Stimulated activated naive CD4-positive, alpha-beta T cell treated with Interleukin-2 at 50 U/mL for 16 hours (primary cell): ENCODE results near the gene CST7.

ENCODE experiments used
- DNase-seq: peaks from one replicate; lab custom pipeline; 2025; lab: John Stamatoyannopoulos, UW

The CST7 gene

GRCh38 chr20:24950836-24951525 lies 1.9 kb downstream of the CST7 start:
- DNase-seq = no peak

GRCh38 chr20:24951536-24952083 lies 2.5 kb downstream of the CST7 start:
- no peak for DNase-seq

- no peak for DNase-seq
Observed at GRCh38 chr20:24952376-24953208, 3.5 kb downstream of the CST7 start.

- no peak for DNase-seq
Observed at GRCh38 chr20:24953209-24953575, 4.1 kb downstream of the CST7 start.

- no peak for DNase-seq
Observed at GRCh38 chr20:24953621-24954133, 4.6 kb downstream of the CST7 start.

GRCh38 chr20:24954151-24954550 lies 5.1 kb downstream of the CST7 start:
- no peak for DNase-seq

- no peak for DNase-seq
Observed at GRCh38 chr20:24954566-24954965, 5.5 kb downstream of the CST7 start.

- DNase-seq = no peak
Observed at GRCh38 chr20:24955045-24955444, 6.0 kb downstream of the CST7 start.

GRCh38 chr20:24956001-24956841 lies 7.2 kb downstream of the CST7 start:
- no peak for DNase-seq

- DNase-seq = no peak
Observed at GRCh38 chr20:24957326-24958016, 8.4 kb downstream of the CST7 start.

GRCh38 chr20:24958506-24959385 lies 9.7 kb downstream of the CST7 start:
- no peak for DNase-seq

GRCh38 chr20:24959591-24960301 lies 10.7 kb downstream of the CST7 start:
- DNase-seq = no peak

GRCh38 chr20:24960302-24960801 lies 11.3 kb downstream of the CST7 start:
- DNase-seq = no peak

- DNase-seq = no peak
Observed at GRCh38 chr20:24960861-24961260, 11.8 kb downstream of the CST7 start.

- no peak for DNase-seq
Observed at GRCh38 chr20:24961384-24962181, 12.5 kb downstream of the CST7 start.

- DNase-seq = no peak
Observed at GRCh38 chr20:24962182-24962492, 13.1 kb downstream of the CST7 start.

- no peak for DNase-seq
Observed at GRCh38 chr20:24962510-24962909, 13.4 kb downstream of the CST7 start.

GRCh38 chr20:24963672-24964505 lies 14.8 kb downstream of the CST7 start:
- no peak for DNase-seq
